HG03571 (cell line): Measurements from ENCODE around the gene PLCB2.

Experiments
- ATAC-seq: cut with Tn5 transposase; IDR thresholded peaks from one replicate; pipeline ENCODE4 v1.9.1; 2021; ENCODE audit not compliant: unreplicated experiment

The PLCB2 gene

GRCh38 chr15:40274350-40275274 is 33.1 kb downstream of the PLCB2 start:
- no peak for ATAC-seq

GRCh38 chr15:40273428-40273827 is 34.3 kb downstream of the PLCB2 start:
- ATAC-seq: no peak

- ATAC-seq: no peak
Measured at GRCh38 chr15:40272485-40273056, 35.2 kb downstream of the PLCB2 start.

- no peak for ATAC-seq
Measured at GRCh38 chr15:40271685-40272484, 35.9 kb downstream of the PLCB2 start.

- no peak for ATAC-seq
Measured at GRCh38 chr15:40270246-40270995, 37.3 kb downstream of the PLCB2 start.

- no peak for ATAC-seq
Measured at GRCh38 chr15:40269604-40270003, 38.1 kb downstream of the PLCB2 start.

GRCh38 chr15:40267670-40268069 is 40.1 kb downstream of the PLCB2 start:
- ATAC-seq: no peak

GRCh38 chr15:40266828-40267304 is 40.9 kb downstream of the PLCB2 start:
- no peak for ATAC-seq

GRCh38 chr15:40265875-40266274 is 41.9 kb downstream of the PLCB2 start:
- ATAC-seq: no peak

GRCh38 chr15:40265355-40265754 is 42.4 kb downstream of the PLCB2 start:
- no peak for ATAC-seq

GRCh38 chr15:40264321-40265153 is 43.2 kb downstream of the PLCB2 start:
- ATAC-seq: no peak

GRCh38 chr15:40263024-40263754 is 44.5 kb downstream of the PLCB2 start:
- ATAC-seq: no peak

- ATAC-seq: no peak
Measured at GRCh38 chr15:40259021-40259420, 48.7 kb downstream of the PLCB2 start.

- no peak for ATAC-seq
Measured at GRCh38 chr15:40258544-40258943, 49.2 kb downstream of the PLCB2 start.

- ATAC-seq: no peak
Measured at GRCh38 chr15:40257656-40258450, 49.9 kb downstream of the PLCB2 start.

- no peak for ATAC-seq
Measured at GRCh38 chr15:40256638-40257235, 51.0 kb downstream of the PLCB2 start.

- no peak for ATAC-seq
Measured at GRCh38 chr15:40255033-40255432, 52.7 kb downstream of the PLCB2 start.

GRCh38 chr15:40254452-40254851 is 53.3 kb downstream of the PLCB2 start:
- no peak for ATAC-seq
